ENCODE results near the gene PITX2. TPM values are rescaled to one million over a fixed set of nuclear protein-coding genes. Genes with fewer than 3 reads are reported as not detected.

PITX2 gene
- total and polyA plus RNA-seq, 2 of the 8 experiments (the other 6 are each of a cell fraction or from before 2014, with no cell fraction given) = 0.09 to 0.67 TPM

DNA sequence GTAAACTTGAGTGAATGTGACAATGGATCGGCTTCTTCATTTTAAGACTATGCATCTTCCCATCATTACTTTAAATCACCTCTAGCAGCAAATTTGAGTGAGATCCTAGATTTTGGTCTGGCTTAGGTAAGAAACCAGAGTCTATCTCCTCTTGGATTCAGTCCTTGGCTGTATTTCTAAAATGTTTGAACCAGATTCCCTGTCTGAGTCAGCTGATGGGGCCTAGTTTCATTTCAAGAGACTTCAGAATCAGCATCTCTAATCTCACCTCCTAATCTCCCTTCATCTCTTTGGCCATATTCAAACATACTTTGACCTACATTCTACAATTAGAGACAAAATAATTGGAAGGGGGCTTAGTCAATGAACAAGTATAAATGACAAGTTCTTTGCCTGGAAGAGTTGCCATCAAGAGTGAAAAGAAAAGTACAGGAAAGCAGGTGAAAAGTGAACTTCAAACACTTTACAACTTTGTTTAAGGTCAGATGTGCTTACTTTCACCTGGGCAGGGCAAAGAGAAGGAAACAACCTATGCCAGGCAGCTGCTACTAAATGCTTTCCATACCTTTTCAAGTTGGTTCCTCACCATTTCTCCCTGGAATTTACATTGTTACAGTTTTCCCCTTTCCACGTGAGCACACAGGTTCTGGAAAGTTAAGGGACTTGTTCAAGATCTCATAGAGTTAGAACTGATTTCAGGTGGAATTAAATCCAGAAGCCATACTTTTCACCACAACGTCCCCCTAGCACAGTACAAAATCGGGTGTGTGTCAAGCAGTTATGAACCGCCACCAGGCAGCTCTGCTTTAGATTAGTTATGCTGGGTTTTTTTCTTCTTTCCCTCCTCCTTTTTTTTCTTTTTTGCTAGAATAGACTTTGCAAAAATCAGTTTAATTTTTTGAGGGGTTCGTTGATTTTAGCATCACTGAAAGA lies 30.7 kb upstream of the PITX2 start (continued):
- TF ChIP-seq JUND (IDR thresholded peaks at IDR 0.05; ENCODE audit: low read length) = no peak
- no peak for TF ChIP-seq SAP30 (IDR thresholded peaks at IDR 0.05; ENCODE audit: insufficient read depth, insufficient replicate concordance, low read length)
- no peak for TF ChIP-seq SP4 (IDR thresholded peaks at IDR 0.05; ENCODE audit: low read length)
